CD4-positive, alpha-beta T cell treated with Interleukin-15 for 4 hours (primary cell): ENCODE results near the gene TPX2.

Source experiments
- DNase-seq: peaks from one replicate; pipeline ENCODE4 v3.0.0-alpha.2; 2020; ENCODE audit warnings: low spot score

TPX2 gene

GRCh38 chr20:31760519-31761240 lies 21.6 kb downstream of the TPX2 start:
- DNase-seq, result no peak

- DNase-seq, result no peak
These were observed 25.7 kb downstream of the TPX2 start for GRCh38 chr20:31764641-31765305.

- DNase-seq, result no peak
These were observed 28.7 kb downstream of the TPX2 start for GRCh38 chr20:31767805-31768204.

DNA sequence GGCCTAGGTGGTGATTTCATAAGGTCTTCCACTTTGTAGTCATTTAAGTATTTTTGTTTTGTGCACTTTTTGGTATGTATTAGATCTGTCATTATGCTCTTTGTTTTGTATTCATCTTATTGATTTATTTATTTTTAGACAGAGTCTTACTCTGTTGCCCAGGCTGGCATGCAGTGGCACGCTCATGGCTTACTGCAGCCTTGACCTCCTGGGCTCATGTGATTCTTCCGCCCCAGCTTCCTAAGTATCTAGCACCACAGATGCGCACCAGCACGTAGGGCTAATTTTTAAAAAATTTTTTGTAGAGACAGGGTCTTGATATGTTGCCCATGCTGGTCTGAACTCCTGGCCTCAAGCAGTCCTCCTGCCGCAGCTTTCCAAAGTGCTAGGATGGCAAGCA lies 30.6 kb downstream of the TPX2 start:
- no peak for DNase-seq

DNA sequence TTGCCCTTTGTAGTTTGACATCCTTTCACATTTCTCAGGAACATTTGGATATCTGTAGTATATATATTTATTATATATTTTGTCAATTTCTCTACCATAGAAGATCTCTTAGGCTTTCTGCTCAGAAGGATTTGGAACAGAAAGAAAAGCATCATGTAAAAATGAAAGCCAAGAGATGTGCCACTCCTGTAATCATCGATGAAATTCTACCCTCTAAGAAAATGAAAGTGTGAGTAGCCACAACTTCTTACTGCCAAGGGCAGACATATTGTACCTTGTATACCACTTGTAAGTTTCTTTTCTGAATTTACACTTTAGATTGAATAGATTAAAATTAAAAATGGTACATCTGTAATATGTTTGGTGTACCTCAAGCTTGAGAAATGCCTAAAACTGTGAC lies 31.2 kb downstream of the TPX2 start:
- DNase-seq, result no peak

DNA sequence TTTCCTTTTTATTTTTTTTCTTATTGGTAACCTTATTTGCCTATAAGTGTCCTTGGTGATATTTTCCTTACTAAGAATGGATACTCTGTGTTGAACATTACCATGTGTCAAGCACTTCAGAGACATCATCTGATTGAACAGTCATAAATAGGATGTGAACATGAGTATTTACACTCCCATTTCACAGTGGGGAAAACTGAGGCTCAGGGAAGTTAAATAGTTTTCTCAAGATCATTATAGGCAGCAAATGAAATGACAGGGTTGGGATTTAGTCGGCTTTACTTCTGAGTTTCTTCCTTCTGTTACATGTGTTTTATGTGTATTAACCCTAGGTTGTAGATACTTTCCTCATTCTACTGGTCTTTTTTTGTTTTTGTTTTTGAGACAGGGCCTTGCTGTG lies 35.3 kb downstream of the TPX2 start:
- no peak for DNase-seq

DNA sequence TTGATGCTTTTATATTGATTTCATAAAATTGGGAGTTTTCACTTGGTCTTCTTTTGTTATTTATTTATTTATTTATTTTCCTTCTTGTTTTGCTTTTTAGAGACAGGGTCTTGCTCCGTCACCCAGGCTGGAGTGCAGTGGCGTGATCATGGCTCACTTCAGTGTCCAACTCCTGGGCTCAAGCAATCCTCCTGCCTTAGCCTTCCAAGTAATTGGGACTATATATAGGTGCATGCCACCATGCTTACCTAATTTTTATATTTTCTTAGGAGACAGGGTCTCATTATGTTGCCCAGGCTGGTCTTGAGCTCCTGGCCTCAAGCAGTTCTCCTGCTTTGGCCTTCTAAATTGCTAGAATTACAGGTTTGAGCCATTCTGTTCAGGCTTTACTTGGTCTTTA lies 41.7 kb downstream of the TPX2 start:
- no peak for DNase-seq

DNA sequence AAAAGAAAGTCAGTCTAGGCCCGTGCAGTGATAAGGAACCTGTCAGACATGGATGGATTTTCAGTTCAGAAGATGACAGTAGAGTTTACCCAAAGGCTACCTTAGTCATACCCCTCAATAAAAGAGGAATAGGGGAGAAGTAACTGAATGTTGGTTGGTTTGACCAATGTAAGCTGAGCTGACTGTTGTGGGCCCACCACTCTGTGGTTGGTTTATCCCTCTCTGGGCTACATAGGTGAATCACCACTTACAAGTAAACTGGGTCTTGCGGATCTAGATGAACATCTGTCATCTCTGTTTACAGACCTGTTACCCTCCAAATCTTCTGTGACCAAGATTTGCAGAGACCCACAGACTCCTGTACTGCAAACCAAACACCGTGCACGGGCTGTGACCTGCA lies 42.9 kb downstream of the TPX2 start:
- DNase-seq, result no peak

DNA sequence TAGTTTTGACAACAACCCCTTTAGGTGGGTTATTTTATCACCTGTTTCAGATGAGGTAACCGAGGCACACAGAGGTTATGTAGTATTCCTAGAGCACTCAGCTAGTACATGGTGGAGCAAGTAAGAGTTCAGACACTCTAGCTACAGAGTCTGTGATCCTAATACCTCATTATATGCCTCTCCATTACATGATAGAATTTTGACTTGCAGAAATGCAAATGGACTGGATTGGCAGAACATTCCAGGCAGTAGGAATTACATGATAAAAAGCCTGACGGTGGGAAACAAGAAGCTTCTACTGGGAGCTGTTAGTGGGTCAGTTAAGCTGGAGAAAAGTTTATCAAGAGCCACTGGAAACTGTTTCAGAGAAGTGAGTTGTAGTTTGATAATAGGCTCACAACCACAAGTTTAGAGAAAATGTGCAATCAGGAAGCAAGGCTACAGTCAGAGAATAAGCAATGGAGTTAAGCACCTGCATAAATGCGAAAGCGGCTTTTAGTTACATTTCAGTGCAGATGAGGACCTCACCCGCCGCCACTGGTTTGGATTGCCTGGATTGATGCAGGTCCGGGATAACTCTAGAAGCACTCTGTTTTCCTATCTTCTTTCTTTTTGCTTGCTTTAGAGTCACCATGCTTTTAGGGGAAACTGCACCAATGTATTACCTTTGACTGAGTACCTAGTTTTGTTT lies 45.4 kb downstream of the TPX2 start:
- no peak for DNase-seq

- DNase-seq, result no peak
These were observed 46.0 kb downstream of the TPX2 start for GRCh38 chr20:31785089-31785488.

DNA sequence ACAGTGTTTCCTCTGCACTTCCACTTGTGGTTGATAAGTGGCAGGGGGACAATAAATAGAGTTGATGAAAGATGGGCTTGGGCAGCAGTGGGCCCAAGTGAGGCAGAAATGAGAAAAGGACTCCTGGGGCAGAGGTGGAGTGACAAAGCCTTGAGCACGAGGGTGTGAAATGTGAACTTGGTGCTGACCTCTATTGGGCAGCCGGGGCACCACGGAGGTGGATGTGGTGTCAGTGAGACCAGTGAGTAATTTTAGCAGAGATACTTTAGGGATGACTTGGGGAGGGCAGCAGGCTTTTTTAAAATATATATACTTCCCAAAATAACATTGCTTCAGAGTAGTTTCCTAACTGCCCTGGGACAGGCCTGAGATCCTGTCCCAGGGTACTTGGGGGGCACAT lies 49.5 kb downstream of the TPX2 start:
- no peak for DNase-seq

DNA sequence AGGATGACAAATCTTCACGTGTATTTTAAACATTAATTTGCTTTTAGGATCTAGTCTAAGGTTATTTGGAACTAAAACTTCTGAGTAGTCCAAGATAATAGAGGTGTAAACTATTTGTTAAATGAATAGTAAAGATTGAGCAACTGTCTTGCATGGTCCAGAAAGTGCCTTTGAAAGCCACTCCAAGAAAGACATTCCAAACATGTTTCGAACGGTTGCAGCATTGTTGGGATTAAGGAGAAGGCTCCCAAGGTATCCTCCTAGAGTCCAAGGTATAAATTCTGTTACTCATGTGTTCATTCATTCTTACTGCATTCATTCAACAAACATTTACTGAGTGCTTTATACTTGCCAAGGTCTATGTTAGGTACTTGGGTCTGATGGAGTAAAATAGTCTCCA lies 51.3 kb downstream of the TPX2 start:
- no peak for DNase-seq

DNA sequence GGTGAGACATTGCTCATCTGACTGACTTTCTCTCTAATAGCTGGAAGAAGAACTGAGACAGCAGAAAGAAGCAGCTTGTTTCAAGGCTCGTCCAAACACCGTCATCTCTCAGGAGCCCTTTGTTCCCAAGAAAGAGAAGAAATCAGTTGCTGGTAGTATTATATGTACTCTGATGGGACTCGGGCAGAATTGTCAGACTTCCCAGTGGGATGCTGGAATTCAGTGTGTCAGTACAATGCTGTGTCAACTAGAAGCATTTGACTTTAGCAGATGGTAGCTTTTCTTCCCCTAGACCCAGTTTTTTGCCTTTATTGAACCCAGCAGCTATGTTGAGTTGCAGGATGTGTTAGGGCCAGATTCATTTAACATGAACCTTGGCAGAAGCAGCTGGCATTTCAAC lies 58.3 kb downstream of the TPX2 start:
- no peak for DNase-seq

DNA sequence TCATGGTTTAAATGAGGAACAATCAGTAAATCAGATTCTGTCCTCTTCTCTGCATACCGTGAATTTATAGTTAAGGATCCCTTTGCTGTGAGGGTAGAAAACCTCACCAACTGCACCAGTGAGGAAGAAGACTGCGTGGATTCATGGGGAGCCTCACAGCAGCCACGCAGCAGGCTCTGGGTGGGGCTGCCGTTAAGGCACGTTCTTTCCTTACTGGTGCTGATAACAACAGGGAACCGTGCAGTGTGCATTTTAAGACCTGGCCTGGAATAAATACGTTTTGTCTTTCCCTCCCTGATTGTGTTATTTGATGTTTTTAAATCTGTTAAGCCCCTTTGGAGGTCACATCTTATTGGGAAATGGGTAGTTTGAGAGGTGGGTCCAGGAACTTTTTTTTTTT lies 62.4 kb downstream of the TPX2 start:
- DNase-seq, result no peak

DNA sequence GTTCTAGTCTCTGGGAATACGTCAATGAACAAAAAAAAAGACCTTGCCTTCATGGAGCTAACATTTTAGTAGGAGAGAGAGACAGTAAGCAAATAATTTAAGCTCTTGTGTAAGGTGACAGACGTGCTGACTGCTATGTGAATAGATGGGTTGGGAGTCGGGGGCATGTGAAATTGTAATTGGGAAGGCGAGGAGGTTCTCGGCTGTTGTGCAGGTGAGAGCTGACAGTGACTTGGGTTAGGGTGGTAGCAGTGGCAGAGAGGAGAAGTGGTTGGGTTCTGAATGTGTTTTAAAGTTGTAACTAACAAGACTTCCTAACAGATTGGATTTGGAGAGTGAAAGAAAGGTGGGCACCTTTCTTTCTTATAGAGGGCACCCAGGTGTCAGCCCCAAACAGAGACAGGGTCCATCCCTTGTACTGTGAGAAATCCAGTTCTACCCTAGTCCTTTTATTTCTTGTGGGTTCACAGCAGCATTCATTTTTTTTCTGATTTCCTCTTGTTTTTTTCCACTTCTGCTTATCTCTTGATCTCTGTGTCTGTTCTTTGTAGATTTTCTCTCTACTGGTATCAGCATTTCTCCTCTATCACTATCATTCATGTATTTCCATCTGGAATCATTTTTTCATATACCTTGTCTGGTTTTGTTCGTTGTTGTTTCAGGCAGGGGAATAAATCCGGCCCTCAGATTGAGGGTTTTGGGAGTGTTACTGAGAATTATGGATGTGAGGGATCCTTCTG lies 64.6 kb downstream of the TPX2 start:
- DNase-seq, result no peak

GRCh38 chr20:31806564-31807355 lies 67.7 kb downstream of the TPX2 start:
- DNase-seq, result no peak

- DNase-seq, result no peak
These were observed 69.4 kb downstream of the TPX2 start for GRCh38 chr20:31808481-31808880.

DNA sequence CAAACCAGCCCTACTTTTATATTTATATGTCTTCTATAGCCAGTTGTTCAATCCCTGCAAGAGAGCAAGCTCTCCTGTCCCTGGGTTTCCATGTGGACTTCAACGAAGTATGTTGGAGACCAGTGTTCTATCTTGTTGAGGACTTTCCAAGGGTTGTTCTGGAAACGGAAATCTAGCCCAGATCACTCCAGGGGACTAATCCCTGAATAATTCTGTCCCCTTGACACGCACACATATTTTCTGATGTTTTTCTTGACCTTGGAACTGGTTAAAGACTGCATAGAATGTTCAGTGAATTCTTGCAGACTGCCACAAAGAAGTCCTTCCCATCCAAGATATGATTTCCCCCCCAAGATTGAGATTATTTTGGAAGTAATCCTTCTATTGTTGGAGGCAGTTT lies 70.6 kb downstream of the TPX2 start:
- no peak for DNase-seq

DNA sequence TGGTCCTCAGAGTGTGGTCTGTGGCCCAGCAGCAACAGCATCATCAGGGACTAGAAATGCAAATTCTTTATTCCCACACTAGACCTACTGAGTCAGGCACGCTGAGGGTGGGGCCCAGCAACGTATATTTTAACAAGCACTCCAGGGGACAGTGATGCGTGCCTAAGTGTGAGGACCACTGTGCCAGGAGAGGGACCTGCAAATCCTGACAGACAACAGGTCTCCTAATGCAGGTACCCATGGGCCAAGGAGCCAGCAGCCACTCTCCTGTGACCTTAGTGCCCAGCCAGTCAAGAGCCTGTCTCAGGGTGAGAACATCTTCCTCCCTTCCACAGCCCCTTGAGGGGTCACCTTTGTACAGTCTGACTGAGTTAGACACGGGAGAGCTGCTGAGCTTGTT lies 72.1 kb downstream of the TPX2 start:
- no peak for DNase-seq

DNA sequence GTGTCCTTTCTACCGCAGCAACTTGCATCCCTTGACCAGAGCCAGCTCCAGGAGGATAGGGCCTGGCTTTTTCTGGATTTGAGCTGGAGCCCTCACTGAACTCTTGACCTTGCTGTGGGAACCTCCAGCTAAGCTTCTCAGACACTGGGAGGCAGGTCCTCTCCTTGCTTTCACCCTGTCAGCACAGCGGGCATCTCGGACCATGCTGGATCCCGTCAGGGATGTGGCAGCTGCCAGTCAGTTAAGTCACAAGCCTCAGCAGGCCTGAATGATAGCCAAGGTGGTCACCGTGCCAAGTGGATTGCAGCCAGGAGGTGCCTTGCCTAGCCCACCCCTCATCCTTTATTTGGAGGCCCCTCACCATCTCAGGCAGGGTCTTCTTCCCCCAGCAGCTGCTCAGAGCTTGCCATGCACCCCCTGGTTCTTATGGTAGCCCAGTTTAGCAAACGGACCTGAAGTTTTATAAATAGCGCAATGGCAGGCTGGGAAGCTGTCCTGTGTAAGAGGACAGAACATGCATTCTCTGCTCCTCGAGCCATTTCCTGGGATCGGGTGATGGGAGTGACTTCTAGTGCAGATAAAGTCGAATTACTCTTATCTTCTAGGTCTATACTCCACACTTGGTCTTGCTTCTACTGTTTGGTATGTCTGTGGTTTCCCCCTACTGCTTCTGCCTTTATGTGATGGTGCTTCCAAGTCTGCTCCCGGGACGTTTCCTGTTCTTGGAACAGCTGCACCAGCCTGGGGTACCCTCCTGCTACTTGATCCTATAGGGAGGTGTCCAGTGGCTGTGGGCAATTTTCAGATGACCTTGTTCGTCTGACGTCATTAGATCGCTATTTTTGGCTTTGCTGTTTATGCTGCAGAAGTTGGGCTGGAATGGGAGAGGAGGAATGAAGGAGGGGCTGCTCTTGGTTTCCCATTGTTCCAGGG lies 73.0 kb downstream of the TPX2 start:
- no peak for DNase-seq

GRCh38 chr20:31813611-31814010 lies 74.5 kb downstream of the TPX2 start:
- no peak for DNase-seq
